HepG2 (cell line): ENCODE results near the gene RINL. TPM values are rescaled to one million over a fixed set of nuclear protein-coding genes. Genes with fewer than 3 reads are reported as not detected.

Experiments
- ATAC-seq: fragments of 200-7000 bp; cut with Tn5 transposase; 3 replicates; pipeline ENCODE4 v1.9.1; 2020; ENCODE audit warnings: mild to moderate bottlenecking, moderate library complexity
- BruUV-seq: library from RNA; stranded (reverse); fragments of 400-500 nt; replicated peaks from 2 replicates; lab custom pipeline; 2021; lab: Mats Ljungman, UMichigan
- CTCF ChIA-PET: fragments of 300-600 bp; formaldehyde crosslinking; extraction: SDS; loops from one replicate; lab custom pipeline; 2021; ENCODE audit warnings: low total read pairs, inconsistent platforms, low intra/inter-chr PET ratio; lab: Yijun Ruan, JAX
- POLR2A ChIA-PET: fragments of 350-600 bp; sonication (Branson Sonifier 250); formaldehyde crosslinking; loops from one replicate; lab custom pipeline; 2020; ENCODE audit warnings: antibody characterized with exemption, inconsistent platforms; lab: Yijun Ruan, JAX
- DNase-seq: peaks from one replicate; pipeline ENCODE4 v3.0.0-alpha.2; 2015; ENCODE audit warnings: low spot score
- FAIRE-seq: peaks from 3 replicates; lab custom pipeline; 2011; peaks lifted over from hg19 to GRCh38; lab: Jason Lieb, UNC
- H2AFZ ChIP-seq: one replicate; pipeline ENCODE4 v1.6.1; 2011; ENCODE audit warnings: low read length, inconsistent platforms
- H3K27ac ChIP-seq: fragments of 300-600 bp; 3 replicates; pipeline ENCODE4 v1.8.0; 2011; ENCODE audit warnings: mixed run types, mild to moderate bottlenecking, mixed read lengths, low read length, inconsistent platforms; ENCODE audit not compliant: insufficient read depth; ENCODE audit errors: extremely low read length
- H3K27me3 ChIP-seq, 2 experiments: fragments of 200-600 bp in 1 of 2; 2 replicates in 1 of 2; 3 replicates in 1 of 2; pipeline versions ENCODE4 v1.6.0 to v1.8.0; 2011; ENCODE audit warnings: low read length in 2 of 2, mild to moderate bottlenecking in 2 of 2, moderate library complexity in 2 of 2, inconsistent platforms in 1 of 2; ENCODE audit not compliant: insufficient read depth in 2 of 2, control insufficient read depth in 1 of 2
- H3K36me3 ChIP-seq, 2 experiments: fragments of 200-600 bp in 1 of 2; replicated peaks in 1 of 2; 2 replicates in 1 of 2; 3 replicates in 1 of 2; pipeline versions ENCODE4 v1.5.1 to v1.8.0; 2011; ENCODE audit warnings: low read length in 2 of 2, inconsistent platforms in 1 of 2; ENCODE audit not compliant: insufficient read depth in 2 of 2, control insufficient read depth in 1 of 2
- H3K4me1 ChIP-seq: 2 replicates; pipeline ENCODE4 v1.5.1; 2012; ENCODE audit warnings: low read length, inconsistent platforms; ENCODE audit not compliant: insufficient read depth
- H3K4me2 ChIP-seq: 2 replicates; pipeline ENCODE4 v1.6.0; 2011; ENCODE audit warnings: low read depth, low read length, inconsistent platforms
- H3K4me3 ChIP-seq, 3 experiments: fragments of 200-600 bp in 1 of 3; sonication (generic), shearing (Covaris generic) in 1 of 3; replicated peaks in 1 of 3; 2 replicates each; pipeline ENCODE4 v1.5.1; 2011 to 2016; ENCODE audit warnings: low read length in 3 of 3, inconsistent platforms in 2 of 3, low read depth in 2 of 3, mild to moderate bottlenecking in 2 of 3, control low read depth in 1 of 3, mixed read lengths in 1 of 3; ENCODE audit not compliant: insufficient read depth in 1 of 3
- H3K79me2 ChIP-seq: one replicate; pipeline ENCODE4 v1.6.1; 2011; ENCODE audit warnings: low read length, inconsistent platforms; ENCODE audit not compliant: insufficient read depth
- H3K9ac ChIP-seq: 2 replicates; pipeline ENCODE4 v1.6.0; 2011; ENCODE audit warnings: mild to moderate bottlenecking, low read depth, low read length, inconsistent platforms; ENCODE audit not compliant: insufficient read depth
- H3K9me3 ChIP-seq: 2 replicates; pipeline ENCODE4 v1.5.1; 2012; ENCODE audit warnings: mild to moderate bottlenecking, low read length
- H4K20me1 ChIP-seq: 2 replicates; pipeline ENCODE4 v1.6.0; 2011; ENCODE audit warnings: inconsistent platforms, mild to moderate bottlenecking, low read length, moderate library complexity; ENCODE audit not compliant: insufficient read depth
- E2F5 ChIP-seq: sonication (generic); formaldehyde crosslinking; conservative IDR thresholded peaks from 2 replicates; pipeline ENCODE4 v1.4.0; 2020; ENCODE audit warnings: missing genetic modification reagents
- KDM2A ChIP-seq: sonication (generic); formaldehyde crosslinking; IDR thresholded peaks from 2 replicates; pipeline ENCODE4 v1.4.0; 2020; ENCODE audit warnings: low read depth, missing genetic modification reagents, borderline replicate concordance
- MNT ChIP-seq: fragments of 450-650 bp; IDR thresholded peaks from 2 replicates; pipeline ENCODE4 v1.6.1; 2016
- WGBS: methylation state at CpG from one replicate; pipeline ENCODE4 v1.1.6; 2017; ENCODE audit warnings: low lambda C conversion rate; 5-methylcytosine and 5-hydroxymethylcytosine counted together
- in situ Hi-C: cut with HindIII; loops from 2 replicates; pipeline ENCODE4 v1.10.0; 2017; ENCODE audit warnings: low pct_unique_long_range_greater_than_20kb; ENCODE audit not compliant: extremely low pct_ligation_motif_present
- intact Hi-C: fragments of 100-400 bp; cut with micrococcal nuclease; formaldehyde crosslinking; loops from one replicate; pipeline ENCODE4 v1.10.0; 2022; ENCODE audit not compliant: unreplicated experiment
- polyA plus RNA-seq, 8 experiments: library from polyadenylated mRNA; depleted of rRNA in 3 of 8; stranded (reverse) in 7 of 8; unstranded in 1 of 8; fragments of >200 nt; fragmentation: Illumina TruSeq in 4 of 8; extraction: Trizol in 4 of 8; gene quantifications; 2 replicates each; pipeline versions ENCODE4 v1.2.1 to v1.2.3, GENCODE V29; 2011 to 2016; ENCODE audit warnings: low read depth in 4 of 8, missing spikeins in 1 of 8, mixed read lengths in 1 of 8; ENCODE audit not compliant: insufficient read depth in 1 of 8
- total RNA-seq, 5 experiments: library from RNA; depleted of rRNA; stranded (reverse); fragments of >200 nt; fragmentation: Illumina TruSeq; extraction: Trizol; gene quantifications; 2 replicates each; pipeline ENCODE4 v1.2.3, GENCODE V29; 2016; ENCODE audit warnings: low read depth in 1 of 5

The RINL gene
- total and polyA plus RNA-seq, 2 of the 13 experiments (the other 11 are each of a cell fraction or from before 2014, with no cell fraction given) = 11.4 to 18.0 TPM

GRCh38 chr19:38869160-38869835, 8.8 kb downstream of the RINL start:
- Histone ChIP-seq H3K36me3 (no peaks in the 10 kb centered on the region), H3K4me3 (no peak overlapping the region), H3K4me1 (peaks cover 13% of the 10 kb centered on the region), H3K4me2 (no peak overlapping the region), H3K9me3 (no peaks in the 10 kb centered on the region), H3K79me2 (no peaks in the 10 kb centered on the region), H2AFZ (no peak overlapping the region), H4K20me1 (no peaks in the 10 kb centered on the region), H3K27me3 (no peaks in the 10 kb centered on the region), H3K27ac (no peak overlapping the region), H3K9ac (no peak overlapping the region)
- in situ Hi-C loops (no loop called here), intact Hi-C loops (no loop called here)
- ChIA-PET CTCF (no interaction called here), POLR2A (interaction anchor here (1.8 kb wide), 1 partner anchor 8 kb away, joined by 6 read pairs; the partner anchor contains the start of gene RINL)
- peak; percentile 24; the same call in 1 of the 2 replicates for TF ChIP-seq MNT
- no peak for TF ChIP-seq KDM2A (CRISPR knock-in tag)
- no TSS peak for BruUV-seq
- ATAC-seq = no peak
- WGBS = 97% methylated on average over 11 of the region's 34 CpGs
- FAIRE-seq = no peak
- no peak for DNase-seq

GRCh38 chr19:38868551-38868950, 9.5 kb downstream of the RINL start:
- no peak overlapping the region for H3K4me2 ChIP-seq
- no peak overlapping the region for H3K4me3 ChIP-seq
- no peaks in the 10 kb centered on the region for H4K20me1 ChIP-seq
- POLR2A ChIA-PET = interaction anchor here (1.8 kb wide), 1 partner anchor 9 kb away, joined by 6 read pairs; the partner anchor contains the start of gene RINL
- H3K4me1 ChIP-seq = peaks cover 14% of the 10 kb centered on the region
- FAIRE-seq (no peak), DNase-seq (no peak), ATAC-seq (no peak)
- no peaks in the 10 kb centered on the region for H3K36me3 ChIP-seq
- in situ Hi-C loops (no loop called here), intact Hi-C loops (no loop called here)
- no peak overlapping the region for H2AFZ ChIP-seq
- no peaks in the 10 kb centered on the region for H3K27me3 ChIP-seq
- TF ChIP-seq E2F5 (CRISPR knock-in tag) = no peak
- no peaks in the 10 kb centered on the region for H3K9me3 ChIP-seq
- no TSS peak for BruUV-seq
- H3K27ac ChIP-seq = no peak overlapping the region
- H3K9ac ChIP-seq = no peak overlapping the region
- no peaks in the 10 kb centered on the region for H3K79me2 ChIP-seq
- 96% methylated on average over 4 of the region's 6 CpGs for WGBS
- CTCF ChIA-PET = no interaction called here
